Retinal pigment epithelial cell (primary cell): Measurements from ENCODE around the gene SFTPA1.
"Not testable (repeated sequence)": the region's sequence is repeated elsewhere in the genome, so short reads cannot be mapped to it uniquely, and the experiment has no call there.

ENCODE experiments used
- DNase-seq: peaks from one replicate; pipeline ENCODE4 v3.0.0-alpha.2; 2010; ENCODE audit warnings: low read depth
- H3K4me3 ChIP-seq: 2 replicates; pipeline ENCODE4 v1.5.1; 2011; ENCODE audit warnings: mild to moderate bottlenecking, low read length, control low read depth, moderate library complexity
- CTCF ChIP-seq: conservative IDR thresholded peaks from 2 replicates; pipeline ENCODE4 v1.5.1; 2011; ENCODE audit warnings: low read depth, low read length, control low read depth, inconsistent platforms

Gene SFTPA1

DNA sequence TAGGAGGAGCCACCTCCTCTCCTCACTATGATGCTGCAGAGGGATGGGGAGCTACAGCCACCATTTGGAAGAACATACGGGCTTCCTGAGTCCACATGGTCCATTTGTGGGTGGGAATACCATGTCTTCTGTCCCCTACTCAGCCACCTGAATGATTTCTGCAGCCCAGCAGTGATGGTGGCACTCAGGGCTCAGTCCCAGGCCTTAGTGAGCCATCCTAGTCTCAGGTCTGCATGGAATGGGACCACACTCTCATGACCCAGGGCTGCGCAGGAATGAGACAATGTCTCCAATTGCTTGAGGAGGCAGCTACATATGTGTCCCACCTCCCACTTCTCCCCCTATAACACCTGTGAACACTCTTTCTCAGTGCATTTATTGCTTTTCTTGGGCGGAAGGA, 4.8 kb downstream of the SFTPA1 start:
- DNase-seq, result no peak
- no peak for TF ChIP-seq CTCF
- H3K4me3 ChIP-seq, result no peak overlapping the region

DNA sequence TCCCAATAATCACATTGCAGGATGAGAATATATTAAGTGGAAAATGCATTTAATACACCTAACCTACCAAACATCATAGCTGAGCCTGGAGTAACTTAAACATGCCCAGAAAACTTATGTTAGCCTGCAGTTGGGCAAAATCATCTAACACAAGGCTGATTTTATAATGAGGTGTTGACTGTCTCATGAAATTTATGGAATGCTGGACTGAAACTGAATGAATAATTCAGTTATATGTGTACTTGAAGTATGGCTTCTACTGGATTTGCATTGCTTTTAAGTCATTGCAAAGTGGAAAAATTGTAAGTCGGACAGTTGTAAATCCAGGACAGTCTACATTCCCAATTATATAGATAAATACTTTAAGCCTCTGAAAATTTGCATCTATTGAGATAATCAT, 5.4 kb downstream of the SFTPA1 start:
- no peak for TF ChIP-seq CTCF
- DNase-seq, result no peak
- H3K4me3 ChIP-seq, result no peak overlapping the region

DNA sequence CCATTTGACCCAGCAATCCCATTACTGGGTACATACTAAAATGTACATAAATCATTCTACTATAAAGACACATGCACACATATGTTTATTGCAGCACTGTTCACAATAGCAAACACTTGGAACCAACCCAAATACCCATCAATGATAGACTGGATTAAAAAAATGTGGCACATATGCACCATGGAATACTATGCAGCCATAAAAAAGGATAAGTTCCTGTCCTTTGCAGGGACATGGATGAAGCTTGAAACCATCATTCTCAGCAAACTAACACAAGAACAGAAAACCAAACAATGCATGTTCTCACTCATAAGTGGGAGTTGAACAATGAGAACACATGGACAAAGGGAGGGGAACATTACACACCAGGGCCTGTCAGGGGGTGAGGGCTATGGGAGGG, 12.9 kb downstream of the SFTPA1 start:
- not testable (repeated sequence) for DNase-seq

DNA sequence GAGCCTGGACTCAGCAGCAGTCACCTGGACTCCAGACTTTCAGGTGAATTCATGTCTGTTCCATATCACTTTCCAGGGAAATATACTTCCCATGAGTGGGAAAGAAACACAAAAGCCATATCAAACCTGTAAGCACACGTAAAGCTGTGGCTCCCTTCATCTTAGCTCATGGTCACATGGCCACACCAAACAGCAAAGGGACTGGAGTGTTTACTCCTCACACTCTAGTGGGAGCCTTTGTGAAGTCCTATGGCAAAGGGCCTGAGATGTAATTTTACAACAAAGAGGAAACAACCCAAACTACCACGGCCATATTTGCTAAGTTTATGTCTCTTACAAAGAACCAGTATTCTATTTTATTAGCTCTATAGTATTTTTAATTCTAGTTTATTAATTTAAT, 16.3 kb downstream of the SFTPA1 start:
- TF ChIP-seq CTCF, result no peak
- no peak overlapping the region for H3K4me3 ChIP-seq

More for the DNA sequence above, 12.9 kb downstream of the SFTPA1 start:
- not testable (repeated sequence) for H3K4me3 ChIP-seq

DNA sequence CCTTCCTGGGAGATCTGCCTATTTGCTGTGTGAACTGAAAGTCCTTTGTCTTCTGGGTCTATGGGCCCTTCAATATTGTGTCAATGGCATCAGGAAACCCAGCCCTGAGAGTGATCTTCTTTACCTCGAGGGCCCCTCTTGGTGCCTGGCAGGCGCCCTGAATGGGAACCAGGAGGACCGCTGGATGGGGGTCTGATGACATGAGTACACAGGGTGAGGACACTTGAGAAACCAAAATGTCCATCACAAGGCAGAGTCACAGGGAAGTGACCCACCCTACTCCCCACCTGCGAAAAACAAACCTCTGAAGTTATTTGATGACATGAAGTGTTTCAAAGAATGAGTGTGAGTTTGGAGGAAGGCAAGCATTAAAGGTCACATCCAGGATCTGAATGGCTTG, 17.3 kb downstream of the SFTPA1 start:
- no peak for DNase-seq
- no peak overlapping the region for H3K4me3 ChIP-seq
- TF ChIP-seq CTCF, result no peak

More for the DNA sequence above, 16.3 kb downstream of the SFTPA1 start:
- no peak for DNase-seq

- no peak for TF ChIP-seq CTCF
- DNase-seq, result no peak
- H3K4me3 ChIP-seq, result no peak overlapping the region
Measured at GRCh38 chr10:79628988-79629954, 18.5 kb downstream of the SFTPA1 start.

DNA sequence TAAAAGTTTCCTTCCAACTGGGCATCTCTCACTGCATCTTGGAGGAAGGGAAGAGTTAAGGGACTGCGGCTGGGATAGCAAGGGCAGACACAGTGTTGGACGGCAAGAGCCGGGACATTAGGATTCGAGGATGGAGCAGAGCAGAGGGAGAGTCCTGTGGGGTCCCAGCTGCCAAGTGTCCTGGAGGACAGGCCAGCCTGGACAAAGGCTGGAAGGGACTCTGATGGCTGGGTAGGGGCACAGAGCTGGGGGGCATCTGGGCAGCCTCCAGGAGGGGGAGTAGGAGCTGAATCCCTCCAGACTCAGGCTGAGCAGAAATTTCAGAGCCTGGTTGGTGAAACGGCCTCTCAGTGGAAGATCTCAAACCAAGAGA, 19.2 kb downstream of the SFTPA1 start:
- no peak overlapping the region for H3K4me3 ChIP-seq
- TF ChIP-seq CTCF, result no peak
- DNase-seq, result no peak

- H3K4me3 ChIP-seq, DNase-seq: not testable (repeated sequence)
Measured at GRCh38 chr10:79636654-79637199, 26.0 kb downstream of the SFTPA1 start.
